HepG2 (cell line): ENCODE results near the gene DYNC1LI1. TPM values are rescaled to one million over a fixed set of nuclear protein-coding genes. Genes with fewer than 3 reads are reported as not detected.

ENCODE experiments used
- ATAC-seq: fragments of 200-7000 bp; cut with Tn5 transposase; 3 replicates; pipeline ENCODE4 v1.9.1; 2020; ENCODE audit warnings: mild to moderate bottlenecking, moderate library complexity
- BruUV-seq: library from RNA; stranded (reverse); fragments of 400-500 nt; replicated peaks from 2 replicates; lab custom pipeline; 2021; lab: Mats Ljungman, UMichigan
- CTCF ChIA-PET: fragments of 300-600 bp; formaldehyde crosslinking; extraction: SDS; loops from one replicate; lab custom pipeline; 2021; ENCODE audit warnings: low total read pairs, inconsistent platforms, low intra/inter-chr PET ratio; lab: Yijun Ruan, JAX
- POLR2A ChIA-PET: fragments of 350-600 bp; sonication (Branson Sonifier 250); formaldehyde crosslinking; loops from one replicate; lab custom pipeline; 2020; ENCODE audit warnings: antibody characterized with exemption, inconsistent platforms; lab: Yijun Ruan, JAX
- DNase-seq: peaks from one replicate; pipeline ENCODE4 v3.0.0-alpha.2; 2015; ENCODE audit warnings: low spot score
- FAIRE-seq: peaks from 3 replicates; lab custom pipeline; 2011; peaks lifted over from hg19 to GRCh38; lab: Jason Lieb, UNC
- H2AFZ ChIP-seq: one replicate; pipeline ENCODE4 v1.6.1; 2011; ENCODE audit warnings: low read length, inconsistent platforms
- H3K27ac ChIP-seq: fragments of 300-600 bp; 3 replicates; pipeline ENCODE4 v1.8.0; 2011; ENCODE audit warnings: mixed run types, mild to moderate bottlenecking, mixed read lengths, low read length, inconsistent platforms; ENCODE audit not compliant: insufficient read depth; ENCODE audit errors: extremely low read length
- H3K27me3 ChIP-seq, 2 experiments: fragments of 200-600 bp in 1 of 2; 2 replicates in 1 of 2; 3 replicates in 1 of 2; pipeline versions ENCODE4 v1.6.0 to v1.8.0; 2011; ENCODE audit warnings: low read length in 2 of 2, mild to moderate bottlenecking in 2 of 2, moderate library complexity in 2 of 2, inconsistent platforms in 1 of 2; ENCODE audit not compliant: insufficient read depth in 2 of 2, control insufficient read depth in 1 of 2
- H3K36me3 ChIP-seq, 2 experiments: fragments of 200-600 bp in 1 of 2; replicated peaks in 1 of 2; 2 replicates in 1 of 2; 3 replicates in 1 of 2; pipeline versions ENCODE4 v1.5.1 to v1.8.0; 2011; ENCODE audit warnings: low read length in 2 of 2, inconsistent platforms in 1 of 2; ENCODE audit not compliant: insufficient read depth in 2 of 2, control insufficient read depth in 1 of 2
- H3K4me1 ChIP-seq: 2 replicates; pipeline ENCODE4 v1.5.1; 2012; ENCODE audit warnings: low read length, inconsistent platforms; ENCODE audit not compliant: insufficient read depth
- H3K4me2 ChIP-seq: 2 replicates; pipeline ENCODE4 v1.6.0; 2011; ENCODE audit warnings: low read depth, low read length, inconsistent platforms
- H3K4me3 ChIP-seq, 3 experiments: fragments of 200-600 bp in 1 of 3; sonication (generic), shearing (Covaris generic) in 1 of 3; replicated peaks in 1 of 3; 2 replicates each; pipeline ENCODE4 v1.5.1; 2011 to 2016; ENCODE audit warnings: low read length in 3 of 3, inconsistent platforms in 2 of 3, low read depth in 2 of 3, mild to moderate bottlenecking in 2 of 3, control low read depth in 1 of 3, mixed read lengths in 1 of 3; ENCODE audit not compliant: insufficient read depth in 1 of 3
- H3K79me2 ChIP-seq: one replicate; pipeline ENCODE4 v1.6.1; 2011; ENCODE audit warnings: low read length, inconsistent platforms; ENCODE audit not compliant: insufficient read depth
- H3K9ac ChIP-seq: 2 replicates; pipeline ENCODE4 v1.6.0; 2011; ENCODE audit warnings: mild to moderate bottlenecking, low read depth, low read length, inconsistent platforms; ENCODE audit not compliant: insufficient read depth
- H3K9me3 ChIP-seq: 2 replicates; pipeline ENCODE4 v1.5.1; 2012; ENCODE audit warnings: mild to moderate bottlenecking, low read length
- H4K20me1 ChIP-seq: 2 replicates; pipeline ENCODE4 v1.6.0; 2011; ENCODE audit warnings: inconsistent platforms, mild to moderate bottlenecking, low read length, moderate library complexity; ENCODE audit not compliant: insufficient read depth
- BHLHE40 ChIP-seq: IDR thresholded peaks from 2 replicates; pipeline ENCODE4 v1.6.1; 2011; ENCODE audit warnings: low read length, improper control_type of control experiment
- BRCA1 ChIP-seq: sonication (generic); formaldehyde crosslinking; IDR thresholded peaks from 2 replicates; pipeline ENCODE4 v1.4.0; 2020; ENCODE audit warnings: missing genetic modification reagents
- NFRKB ChIP-seq: fragments of 450-650 bp; IDR thresholded peaks from 2 replicates; pipeline ENCODE4 v1.6.1; 2017
- SSRP1 ChIP-seq: IDR thresholded peaks from 2 replicates; pipeline ENCODE4 v1.6.1; 2016; ENCODE audit warnings: control low read depth
- ZBTB43 ChIP-seq: sonication (generic); formaldehyde crosslinking; conservative IDR thresholded peaks from 2 replicates; pipeline ENCODE4 v1.4.0; 2020; ENCODE audit warnings: missing genetic modification reagents
- ZMAT3 ChIP-seq: sonication (generic); formaldehyde crosslinking; conservative IDR thresholded peaks from 2 replicates; pipeline ENCODE4 v1.7.0; 2021; ENCODE audit warnings: missing genetic modification reagents
- ZNF160 ChIP-seq: sonication (generic); formaldehyde crosslinking; IDR thresholded peaks from 2 replicates; pipeline ENCODE4 v1.8.0; 2022; ENCODE audit warnings: mild to moderate bottlenecking, inconsistent platforms, missing genetic modification reagents
- ZNF230 ChIP-seq: sonication (generic); formaldehyde crosslinking; IDR thresholded peaks from 2 replicates; pipeline ENCODE4 v1.4.0; 2020; ENCODE audit warnings: mild to moderate bottlenecking, missing genetic modification reagents
- ZNF30 ChIP-seq: sonication (generic); formaldehyde crosslinking; IDR thresholded peaks from 2 replicates; pipeline ENCODE4 v1.5.0; 2020; ENCODE audit warnings: mild to moderate bottlenecking, missing genetic modification reagents
- ZNF546 ChIP-seq: sonication (generic); formaldehyde crosslinking; conservative IDR thresholded peaks from 2 replicates; pipeline ENCODE4 v1.8.1; 2023; ENCODE audit warnings: mild to moderate bottlenecking, missing genetic modification reagents
- ZNF597 ChIP-seq: sonication (generic); formaldehyde crosslinking; IDR thresholded peaks from 2 replicates; pipeline ENCODE4 v1.5.0; 2020; ENCODE audit warnings: missing genetic modification reagents
- ZNF746 ChIP-seq: sonication (generic); formaldehyde crosslinking; IDR thresholded peaks from 2 replicates; pipeline ENCODE4 v1.8.0; 2022; ENCODE audit warnings: mild to moderate bottlenecking, missing genetic modification reagents
- ZNF782 ChIP-seq: sonication (generic); formaldehyde crosslinking; IDR thresholded peaks from 2 replicates; pipeline ENCODE4 v1.4.0; 2020; ENCODE audit warnings: missing genetic modification reagents, mild to moderate bottlenecking, borderline replicate concordance
- WGBS: methylation state at CpG from one replicate; pipeline ENCODE4 v1.1.6; 2017; ENCODE audit warnings: low lambda C conversion rate; 5-methylcytosine and 5-hydroxymethylcytosine counted together
- in situ Hi-C: cut with HindIII; loops from 2 replicates; pipeline ENCODE4 v1.10.0; 2017; ENCODE audit warnings: low pct_unique_long_range_greater_than_20kb; ENCODE audit not compliant: extremely low pct_ligation_motif_present
- intact Hi-C: fragments of 100-400 bp; cut with micrococcal nuclease; formaldehyde crosslinking; loops from one replicate; pipeline ENCODE4 v1.10.0; 2022; ENCODE audit not compliant: unreplicated experiment
- polyA plus RNA-seq, 8 experiments: library from polyadenylated mRNA; depleted of rRNA in 3 of 8; stranded (reverse) in 7 of 8; unstranded in 1 of 8; fragments of >200 nt; fragmentation: Illumina TruSeq in 4 of 8; extraction: Trizol in 4 of 8; gene quantifications; 2 replicates each; pipeline versions ENCODE4 v1.2.1 to v1.2.3, GENCODE V29; 2011 to 2016; ENCODE audit warnings: low read depth in 4 of 8, missing spikeins in 1 of 8, mixed read lengths in 1 of 8; ENCODE audit not compliant: insufficient read depth in 1 of 8
- total RNA-seq, 5 experiments: library from RNA; depleted of rRNA; stranded (reverse); fragments of >200 nt; fragmentation: Illumina TruSeq; extraction: Trizol; gene quantifications; 2 replicates each; pipeline ENCODE4 v1.2.3, GENCODE V29; 2016; ENCODE audit warnings: low read depth in 1 of 5

Gene DYNC1LI1
- total and polyA plus RNA-seq, 2 of the 13 experiments (the other 11 are each of a cell fraction or from before 2014, with no cell fraction given) = 13.4 to 37.1 TPM

GRCh38 chr3:32551087-32551486 lies 19.6 kb downstream of the DYNC1LI1 start:
- no TSS peak for BruUV-seq
- DNase-seq (no peak), ATAC-seq (no peak)
- H3K4me1 ChIP-seq = peaks cover 11% of the 10 kb centered on the region
- no peaks in the 10 kb centered on the region; the same call in 1 of the 2 replicates for H4K20me1 ChIP-seq
- ChIA-PET POLR2A (no interaction called here), CTCF (no interaction called here)
- no peak for TF ChIP-seq ZNF782 (CRISPR knock-in tag)
- TF ChIP-seq, all 625 proteins: peak for 0
- in situ Hi-C loops (no loop called here), intact Hi-C loops (no loop called here)
- H3K79me2 ChIP-seq = peaks cover 68% of the 10 kb centered on the region
- no peak for FAIRE-seq
- H3K27ac ChIP-seq = no peak overlapping the region
- H2AFZ ChIP-seq = no peak overlapping the region
- H3K4me3 ChIP-seq = no peak overlapping the region
- H3K27me3 ChIP-seq = no peaks in the 10 kb centered on the region
- peaks cover 0 to 3% of the 10 kb centered on the region in 2 experiments; a peak in 1 of 5 replicates for H3K36me3 ChIP-seq
- H3K4me2 ChIP-seq = no peak overlapping the region
- H3K9me3 ChIP-seq = no peaks in the 10 kb centered on the region
- no peak overlapping the region for H3K9ac ChIP-seq
- WGBS = 95% methylated on average over 2 of the region's 2 CpGs

- intact Hi-C loops (no loop called here), in situ Hi-C loops (no loop called here)
- Histone ChIP-seq H3K36me3 (peaks cover 0 to 10% of the 10 kb centered on the region in 2 experiments; a peak in 2 of 5 replicates), H3K9ac (no peak overlapping the region), H4K20me1 (no peaks in the 10 kb centered on the region), H3K27ac (no peak overlapping the region), H3K4me2 (no peak overlapping the region), H3K9me3 (no peaks in the 10 kb centered on the region), H3K4me3 (no peak overlapping the region), H3K79me2 (peaks cover 32% of the 10 kb centered on the region), H2AFZ (no peak overlapping the region), H3K4me1 (no peaks in the 10 kb centered on the region), H3K27me3 (no peaks in the 10 kb centered on the region)
- TF ChIP-seq BHLHE40 = no peak
- no peak for TF ChIP-seq BRCA1 (CRISPR knock-in tag)
- no peak for TF ChIP-seq ZNF30
- TF ChIP-seq ZNF160 (CRISPR knock-in tag) = no peak
- TF ChIP-seq ZMAT3 = no peak
- TF ChIP-seq NFRKB = no peak
- no peak for TF ChIP-seq ZNF746
- TF ChIP-seq ZNF597 (CRISPR knock-in tag) = no peak
- no peak for TF ChIP-seq ZBTB43 (CRISPR knock-in tag)
- no peak for TF ChIP-seq SSRP1 (CRISPR knock-in tag)
- no peak for TF ChIP-seq ZNF230 (CRISPR knock-in tag)
- no peak for TF ChIP-seq ZNF546 (CRISPR knock-in tag)
- ATAC-seq (no peak), FAIRE-seq (no peak), DNase-seq (no peak)
- CTCF ChIA-PET = no interaction called here
- no TSS peak for BruUV-seq
- POLR2A ChIA-PET = no interaction called here
Measured at GRCh38 chr3:32545305-32545704, 25.4 kb downstream of the DYNC1LI1 start.
